Fibroblast of skin of left quadriceps (primary cell): Measurements from ENCODE around the gene CD248.
"Not testable (repeated sequence)": the region's sequence is repeated elsewhere in the genome, so short reads cannot be mapped to it uniquely, and the experiment has no call there.

Experiments
- DNase-seq, 2 experiments: peaks; one replicate each; pipeline ENCODE4 v3.0.0-alpha.2; 2013; ENCODE audit warnings: low read depth in 2 of 2

CD248 gene

GRCh38 chr11:66316849-66317251, at the start of gene CD248:
CD248 (minus strand) TSS chr11:66317044; CDS start chr11:66317027, 17 bp downstream.
- peak; percentile 80 to 88 for DNase-seq

GRCh38 chr11:66365711-66366619, 49.1 kb upstream of the CD248 start:
- no peak for DNase-seq

- DNase-seq = no peak
Observed at GRCh38 chr11:66365166-66365565, 48.3 kb upstream of the CD248 start.

GRCh38 chr11:66363805-66364535, 47.1 kb upstream of the CD248 start:
- no peak for DNase-seq

GRCh38 chr11:66363187-66363601, 46.4 kb upstream of the CD248 start:
- no peak for DNase-seq

GRCh38 chr11:66362481-66363147, 45.8 kb upstream of the CD248 start:
- no peak for DNase-seq

- no peak for DNase-seq
Observed at GRCh38 chr11:66361502-66361941, 44.7 kb upstream of the CD248 start.

- DNase-seq = no peak
Observed at GRCh38 chr11:66360406-66361073, 43.7 kb upstream of the CD248 start.

GRCh38 chr11:66359662-66360087, 42.8 kb upstream of the CD248 start:
- no peak for DNase-seq

GRCh38 chr11:66350560-66351235, 33.9 kb upstream of the CD248 start:
- DNase-seq = not testable (repeated sequence)

- DNase-seq = no peak
Observed at GRCh38 chr11:66349084-66349386, 32.2 kb upstream of the CD248 start.

- DNase-seq = peak; percentile 82 to 84
Observed at GRCh38 chr11:66347425-66348276, 30.8 kb upstream of the CD248 start, which contains the start of gene B4GAT1. B4GAT1 (minus strand) TSS chr11:66347629; CDS start chr11:66347545, 84 bp downstream.

GRCh38 chr11:66346476-66347424, 29.9 kb upstream of the CD248 start:
- no peak for DNase-seq

GRCh38 chr11:66345316-66345649, 28.4 kb upstream of the CD248 start:
- no peak for DNase-seq

- DNase-seq = peak; percentile 88 to 89
Observed at GRCh38 chr11:66344550-66345315, 27.9 kb upstream of the CD248 start, which contains the start of gene BRMS1. BRMS1 (minus strand) TSS chr11:66345104; CDS start chr11:66342234, 2,870 bp downstream.

GRCh38 chr11:66343176-66343575, 26.3 kb upstream of the CD248 start:
- no peak for DNase-seq

- no peak for DNase-seq
Observed at GRCh38 chr11:66341502-66342126, 24.8 kb upstream of the CD248 start.
